Measurements from ENCODE around the gene IZUMO2. TPM values are rescaled to one million over a fixed set of nuclear protein-coding genes. Genes with fewer than 3 reads are reported as not detected.

The IZUMO2 gene
- polyA plus RNA-seq, 1 donor from 2014 or later, result not detected

- Histone ChIP-seq H3K9me3 (ENCODE audit: low read length) (no peaks in the 10 kb centered on the region), H3K4me3 (ENCODE audit: low read length) (no peak overlapping the region), H3K36me3 (ENCODE audit: insufficient read depth, low read length) (no peaks in the 10 kb centered on the region), H4K20me1 (ENCODE audit: insufficient read depth) (no peaks in the 10 kb centered on the region), H3K9ac (ENCODE audit: low read length) (no peak overlapping the region), H3F3A (ENCODE audit: insufficient read depth, low read length, poor library complexity, severe bottlenecking) (no peaks in the 10 kb centered on the region), H3K9me2 (ENCODE audit: insufficient read depth, low read length) (no peaks in the 10 kb centered on the region), H3K4me2 (ENCODE audit: low read length) (no peak overlapping the region), H3K79me2 (replicated peaks; ENCODE audit: insufficient read depth, low read length) (no peaks in the 10 kb centered on the region), H3K27ac (ENCODE audit: low read length) (no peak overlapping the region), H3K27me3 (ENCODE audit: insufficient read depth, low read depth, low read length) (no peaks in the 10 kb centered on the region), H2AFZ (ENCODE audit: low read depth, low read length) (no peak overlapping the region)
- TF ChIP-seq MXI1 (conservative IDR thresholded peaks at IDR 0.05; ENCODE audit: poor library complexity, severe bottlenecking) (no peak), EP300 (conservative IDR thresholded peaks at IDR 0.05; ENCODE audit: poor library complexity, severe bottlenecking) (no peak), REST (IDR thresholded peaks at IDR 0.05; ENCODE audit: borderline replicate concordance) (no peak), CTCF (IDR thresholded peaks at IDR 0.05; ENCODE audit: poor library complexity, severe bottlenecking) (no peak), TAF1 (IDR thresholded peaks at IDR 0.05; ENCODE audit: low read depth) (no peak), EZH2 (IDR thresholded peaks at IDR 0.05; ENCODE audit: borderline replicate concordance, insufficient read depth, low read length, poor library complexity, severe bottlenecking) (no peak), POLR2AphosphoS5 (IDR thresholded peaks at IDR 0.05) (no peak), RAD21 (conservative IDR thresholded peaks at IDR 0.05) (no peak), SMC3 (conservative IDR thresholded peaks at IDR 0.05; ENCODE audit: poor library complexity) (no peak)
Observed at GRCh38 chr19:50154529-50154928, 8.6 kb downstream of the IZUMO2 start.

- Histone ChIP-seq H3K9ac (ENCODE audit: low read length) (no peak overlapping the region), H4K20me1 (ENCODE audit: insufficient read depth) (no peaks in the 10 kb centered on the region), H3K9me2 (ENCODE audit: insufficient read depth, low read length) (no peaks in the 10 kb centered on the region), H2AFZ (ENCODE audit: low read depth, low read length) (no peak overlapping the region), H3K9me3 (ENCODE audit: low read length) (no peaks in the 10 kb centered on the region), H3K79me2 (replicated peaks; ENCODE audit: insufficient read depth, low read length) (no peaks in the 10 kb centered on the region), H3K27ac (ENCODE audit: low read length) (no peak overlapping the region), H3K27me3 (ENCODE audit: insufficient read depth, low read depth, low read length) (no peaks in the 10 kb centered on the region), H3K4me2 (ENCODE audit: low read length) (no peak overlapping the region), H3K4me3 (ENCODE audit: low read length) (no peak overlapping the region), H3K36me3 (ENCODE audit: insufficient read depth, low read length) (no peaks in the 10 kb centered on the region), H3F3A (ENCODE audit: insufficient read depth, low read length, poor library complexity, severe bottlenecking) (no peaks in the 10 kb centered on the region)
- no peak for TF ChIP-seq EZH2 (IDR thresholded peaks at IDR 0.05; ENCODE audit: borderline replicate concordance, insufficient read depth, low read length, poor library complexity, severe bottlenecking)
- no peak for TF ChIP-seq TAF1 (IDR thresholded peaks at IDR 0.05; ENCODE audit: low read depth)
- TF ChIP-seq MXI1 (conservative IDR thresholded peaks at IDR 0.05; ENCODE audit: poor library complexity, severe bottlenecking), result no peak
- TF ChIP-seq POLR2AphosphoS5 (IDR thresholded peaks at IDR 0.05), result no peak
- TF ChIP-seq REST (IDR thresholded peaks at IDR 0.05; ENCODE audit: borderline replicate concordance), result no peak
- TF ChIP-seq RAD21 (conservative IDR thresholded peaks at IDR 0.05), result no peak
- no peak for TF ChIP-seq EP300 (conservative IDR thresholded peaks at IDR 0.05; ENCODE audit: poor library complexity, severe bottlenecking)
- no peak for TF ChIP-seq CTCF (IDR thresholded peaks at IDR 0.05; ENCODE audit: poor library complexity, severe bottlenecking)
- no peak for TF ChIP-seq SMC3 (conservative IDR thresholded peaks at IDR 0.05; ENCODE audit: poor library complexity)
Observed at GRCh38 chr19:50152578-50152977, 10.5 kb downstream of the IZUMO2 start.

Measured in neural cell (in vitro differentiated cells).